ENCODE data around the gene MRPS6. TPM values are rescaled to one million over a fixed set of nuclear protein-coding genes. Genes with fewer than 3 reads are reported as not detected.

Gene MRPS6
- total RNA-seq, 4 donors from 2014 or later = 33.1 to 63.7 (median 39.3) TPM

DNA sequence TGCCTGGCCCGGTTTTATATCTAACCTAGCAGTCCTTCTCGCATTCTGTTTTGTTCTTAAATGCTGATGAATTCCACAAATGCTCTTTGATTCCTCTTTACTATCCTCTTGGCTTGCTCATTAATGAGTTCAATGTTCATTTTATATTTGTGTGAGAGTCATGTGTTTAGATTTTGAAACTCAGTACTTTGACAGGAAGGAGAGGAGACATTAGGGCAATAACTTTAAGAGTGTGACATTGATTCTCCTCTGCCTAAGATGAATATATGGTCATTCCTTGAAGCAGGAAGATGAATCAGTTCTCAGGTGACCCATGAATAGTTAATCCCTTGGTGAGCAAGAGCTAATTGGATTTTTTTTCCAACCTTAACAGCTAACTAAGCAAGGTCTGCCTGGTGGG is 84.1 kb downstream of the MRPS6 start:
- no peak overlapping the region for H3K4me3 ChIP-seq
- H3K27me3 ChIP-seq = no peaks in the 10 kb centered on the region
- peaks cover 0 to 6% (median 0%) of the 10 kb centered on the region in 3 donors for H3K9me3 ChIP-seq
- H3K27ac ChIP-seq = no peak overlapping the region
- no peaks in the 10 kb centered on the region for H3K4me1 ChIP-seq
- TF ChIP-seq, protein P1, sequence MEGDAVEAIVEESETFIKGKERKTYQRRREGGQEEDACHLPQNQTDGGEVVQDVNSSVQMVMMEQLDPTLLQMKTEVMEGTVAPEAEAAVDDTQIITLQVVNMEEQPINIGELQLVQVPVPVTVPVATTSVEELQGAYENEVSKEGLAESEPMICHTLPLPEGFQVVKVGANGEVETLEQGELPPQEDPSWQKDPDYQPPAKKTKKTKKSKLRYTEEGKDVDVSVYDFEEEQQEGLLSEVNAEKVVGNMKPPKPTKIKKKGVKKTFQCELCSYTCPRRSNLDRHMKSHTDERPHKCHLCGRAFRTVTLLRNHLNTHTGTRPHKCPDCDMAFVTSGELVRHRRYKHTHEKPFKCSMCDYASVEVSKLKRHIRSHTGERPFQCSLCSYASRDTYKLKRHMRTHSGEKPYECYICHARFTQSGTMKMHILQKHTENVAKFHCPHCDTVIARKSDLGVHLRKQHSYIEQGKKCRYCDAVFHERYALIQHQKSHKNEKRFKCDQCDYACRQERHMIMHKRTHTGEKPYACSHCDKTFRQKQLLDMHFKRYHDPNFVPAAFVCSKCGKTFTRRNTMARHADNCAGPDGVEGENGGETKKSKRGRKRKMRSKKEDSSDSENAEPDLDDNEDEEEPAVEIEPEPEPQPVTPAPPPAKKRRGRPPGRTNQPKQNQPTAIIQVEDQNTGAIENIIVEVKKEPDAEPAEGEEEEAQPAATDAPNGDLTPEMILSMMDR (IDR thresholded peaks at IDR 0.05) = no peak
- TF ChIP-seq POLR2A (IDR thresholded peaks at IDR 0.05) = no peak
- no peak for TF ChIP-seq EP300 (IDR thresholded peaks at IDR 0.05)
- TF ChIP-seq POLR2AphosphoS5 (IDR thresholded peaks at IDR 0.05) = no peak
- WGBS, 2 donors (ENCODE audit: low coverage in 1 of 2) = 83 to 92% methylated on average over 2 of the region's 2 CpGs
- no peaks in the 10 kb centered on the region for H3K36me3 ChIP-seq
- ATAC-seq = no peak

GRCh38 chr21:34158866-34159835 is 85.8 kb downstream of the MRPS6 start:
- ATAC-seq = no peak
- 87 to 100% methylated on average over 4 to 28 of the region's 36 CpGs for WGBS, 2 donors (ENCODE audit: low coverage in 1 of 2)
- Histone ChIP-seq H3K36me3 (no peaks in the 10 kb centered on the region), H3K4me1 (no peaks in the 10 kb centered on the region), H3K4me3 (no peak overlapping the region), H3K27me3 (no peaks in the 10 kb centered on the region), H3K9me3 (peaks cover 0 to 22% (median 0%) of the 10 kb centered on the region in 3 donors), H3K27ac (no peak overlapping the region)
- TF ChIP-seq, protein P1 (IDR thresholded peaks at IDR 0.05) = no peak
- TF ChIP-seq POLR2A (IDR thresholded peaks at IDR 0.05) = no peak
- no peak for TF ChIP-seq EP300 (IDR thresholded peaks at IDR 0.05)
- no peak for TF ChIP-seq POLR2AphosphoS5 (IDR thresholded peaks at IDR 0.05)

DNA sequence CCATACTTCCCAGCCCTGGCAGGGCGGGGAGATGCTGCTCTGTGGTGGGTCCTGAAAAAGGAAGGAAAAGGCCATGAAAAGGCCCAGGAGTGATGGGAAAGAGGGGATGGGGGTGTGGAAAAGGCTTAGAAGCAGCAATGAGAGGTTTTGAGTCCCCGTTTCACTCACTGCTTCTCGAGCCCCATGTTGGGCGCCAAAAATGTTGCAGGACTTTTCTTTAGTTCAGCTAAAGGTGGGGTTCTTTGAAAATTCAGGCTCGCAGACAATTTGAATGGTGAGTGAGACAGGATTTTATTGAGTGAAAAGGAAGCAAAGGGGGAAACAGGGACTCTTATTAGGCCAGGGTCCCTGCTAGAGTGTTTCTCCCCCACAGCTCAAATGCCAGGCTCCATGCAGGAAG is 93.1 kb downstream of the MRPS6 start:
- WGBS, 2 donors (ENCODE audit: low coverage in 1 of 2) = 83 to 94% methylated on average over 3 to 4 of the region's 5 CpGs
- no peak for ATAC-seq
- Histone ChIP-seq H3K4me3 (no peak overlapping the region), H3K4me1 (no peaks in the 10 kb centered on the region), H3K9me3 (peaks cover 1 to 87% (median 6%) of the 10 kb centered on the region in 3 donors), H3K27ac (no peak overlapping the region), H3K36me3 (peaks cover 0 to 39% of the 10 kb centered on the region in 2 donors), H3K27me3 (no peaks in the 10 kb centered on the region)
- TF ChIP-seq, protein P1 (IDR thresholded peaks at IDR 0.05) = no peak
- no peak for TF ChIP-seq EP300 (IDR thresholded peaks at IDR 0.05)

DNA sequence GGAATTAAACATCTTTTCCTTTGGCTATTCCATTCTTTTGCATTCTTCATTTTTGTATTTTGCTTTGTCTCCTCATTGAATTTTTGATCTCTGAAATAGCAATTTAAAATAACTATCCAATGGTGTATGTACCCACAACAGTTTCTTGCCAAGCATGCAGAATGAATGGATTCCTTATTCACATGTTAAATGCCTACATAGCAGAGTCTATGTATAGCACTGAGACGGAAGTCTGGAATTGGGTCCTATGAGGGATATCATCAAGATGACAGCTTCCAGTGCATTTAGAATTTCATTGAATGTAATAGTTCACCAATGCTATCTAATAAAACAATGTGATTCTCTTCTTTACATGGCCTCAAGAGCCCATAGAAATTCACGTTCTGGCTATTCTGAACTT is 97.5 kb downstream of the MRPS6 start:
- no peaks in the 10 kb centered on the region for H3K27me3 ChIP-seq
- H3K36me3 ChIP-seq = peaks cover 0 to 25% of the 10 kb centered on the region in 2 donors
- ATAC-seq = no peak
- no peak overlapping the region for H3K4me3 ChIP-seq
- H3K9me3 ChIP-seq = peaks cover 0 to 47% (median 3%) of the 10 kb centered on the region in 3 donors
- 82 to 88% methylated on average over 2 of the region's 2 CpGs for WGBS, 2 donors (ENCODE audit: low coverage in 1 of 2)
- TF ChIP-seq, protein P1 (IDR thresholded peaks at IDR 0.05) = no peak
- TF ChIP-seq EP300 (IDR thresholded peaks at IDR 0.05) (no peak), POLR2A (IDR thresholded peaks at IDR 0.05) (no peak), POLR2AphosphoS5 (IDR thresholded peaks at IDR 0.05) (no peak)
- H3K4me1 ChIP-seq = no peaks in the 10 kb centered on the region
- H3K27ac ChIP-seq = no peak overlapping the region

- no peak for ATAC-seq
- TF ChIP-seq POLR2A (IDR thresholded peaks at IDR 0.05) = no peak
- no peak for TF ChIP-seq EP300 (IDR thresholded peaks at IDR 0.05)
- TF ChIP-seq, protein P1 (IDR thresholded peaks at IDR 0.05) = no peak
- no peak for TF ChIP-seq POLR2AphosphoS5 (IDR thresholded peaks at IDR 0.05)
- H3K36me3 ChIP-seq = no peaks in the 10 kb centered on the region
- H3K27me3 ChIP-seq = no peaks in the 10 kb centered on the region
- peaks cover 0 to 11% (median 0%) of the 10 kb centered on the region in 3 donors for H3K9me3 ChIP-seq
- no peak overlapping the region for H3K4me3 ChIP-seq
- H3K27ac ChIP-seq = no peak overlapping the region
- peaks cover 0 to 1% (median 0%) of the 10 kb centered on the region in 3 donors for H3K4me1 ChIP-seq
Measured at GRCh38 chr21:34174470-34174869, 101.1 kb downstream of the MRPS6 start.
